HG02798 (cell line): ENCODE measurements around the gene GABRE.

Experiments
- ATAC-seq: cut with Tn5 transposase; IDR thresholded peaks from one replicate; pipeline ENCODE4 v1.9.1; 2021; ENCODE audit warnings: mild to moderate bottlenecking; ENCODE audit not compliant: unreplicated experiment, poor library complexity

GABRE gene, protein sequence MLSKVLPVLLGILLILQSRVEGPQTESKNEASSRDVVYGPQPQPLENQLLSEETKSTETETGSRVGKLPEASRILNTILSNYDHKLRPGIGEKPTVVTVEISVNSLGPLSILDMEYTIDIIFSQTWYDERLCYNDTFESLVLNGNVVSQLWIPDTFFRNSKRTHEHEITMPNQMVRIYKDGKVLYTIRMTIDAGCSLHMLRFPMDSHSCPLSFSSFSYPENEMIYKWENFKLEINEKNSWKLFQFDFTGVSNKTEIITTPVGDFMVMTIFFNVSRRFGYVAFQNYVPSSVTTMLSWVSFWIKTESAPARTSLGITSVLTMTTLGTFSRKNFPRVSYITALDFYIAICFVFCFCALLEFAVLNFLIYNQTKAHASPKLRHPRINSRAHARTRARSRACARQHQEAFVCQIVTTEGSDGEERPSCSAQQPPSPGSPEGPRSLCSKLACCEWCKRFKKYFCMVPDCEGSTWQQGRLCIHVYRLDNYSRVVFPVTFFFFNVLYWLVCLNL

DNA sequence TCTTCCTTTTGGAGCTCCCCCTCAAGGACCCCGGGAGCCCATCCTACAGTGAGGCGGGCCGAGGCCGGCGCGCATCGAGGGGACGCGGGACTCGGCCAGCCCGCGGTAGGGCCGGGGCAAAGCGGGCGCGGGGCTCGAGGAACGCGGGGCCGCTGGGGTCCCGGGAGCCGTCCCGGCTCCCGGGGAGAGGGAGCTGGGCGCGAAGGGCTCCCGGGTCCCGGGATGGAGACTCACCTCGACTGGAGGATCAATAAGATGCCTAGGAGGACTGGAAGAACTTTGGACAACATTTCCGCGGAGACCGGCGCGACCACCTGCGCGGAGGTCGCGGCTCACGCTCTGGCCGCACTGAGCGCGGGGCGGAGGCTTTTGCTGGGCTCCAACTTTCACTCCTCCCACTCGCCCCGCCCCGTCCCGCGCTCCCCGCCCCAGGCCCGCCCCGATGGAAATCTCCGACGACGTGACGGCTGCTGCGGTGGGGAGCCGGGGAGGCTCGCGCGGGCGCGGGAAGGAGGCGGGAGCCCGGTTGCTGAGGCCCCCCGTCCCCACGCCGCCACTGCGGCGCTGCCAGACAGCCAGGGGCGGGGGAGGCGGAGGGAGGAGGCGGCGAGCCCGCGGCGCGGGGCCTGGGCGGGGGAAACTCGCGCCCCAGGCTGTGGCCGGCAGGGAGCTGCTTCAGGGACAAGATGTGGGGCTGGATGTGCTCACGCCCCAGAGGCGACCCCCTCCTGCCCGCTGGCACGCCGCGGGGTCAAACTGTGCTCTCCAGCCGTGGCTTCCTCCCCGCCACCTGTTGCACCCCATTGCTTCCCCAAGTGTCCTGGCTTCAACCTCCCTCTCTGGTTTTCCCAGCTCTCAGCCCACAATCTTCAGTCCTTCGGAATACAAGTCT lies at the start of gene GABRE:
Gene GABRE (minus strand): TSS at position 341 of the 892 bp plus-strand sequence. CDS start 51 bp downstream, at position 290.
- no peak for ATAC-seq

DNA sequence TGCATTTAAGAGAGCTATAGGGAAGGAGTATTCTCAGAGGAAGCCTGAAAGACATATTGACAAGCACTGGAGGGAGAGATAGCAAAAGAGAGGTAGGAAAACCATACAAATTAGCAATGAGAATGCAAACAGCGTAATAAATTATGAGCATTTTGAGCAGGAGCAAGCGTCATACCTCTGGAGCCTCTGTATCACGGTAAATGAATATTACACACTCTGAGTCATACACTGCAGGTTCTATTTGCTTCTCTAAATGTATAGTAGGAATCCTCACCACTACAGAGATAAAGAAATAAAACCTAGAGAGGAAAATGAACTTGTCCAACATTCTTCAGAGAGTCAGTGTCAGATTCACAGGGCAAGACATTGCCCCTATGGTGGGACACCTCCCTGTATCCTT lies 46.4 kb upstream of the GABRE start:
- no peak for ATAC-seq

DNA sequence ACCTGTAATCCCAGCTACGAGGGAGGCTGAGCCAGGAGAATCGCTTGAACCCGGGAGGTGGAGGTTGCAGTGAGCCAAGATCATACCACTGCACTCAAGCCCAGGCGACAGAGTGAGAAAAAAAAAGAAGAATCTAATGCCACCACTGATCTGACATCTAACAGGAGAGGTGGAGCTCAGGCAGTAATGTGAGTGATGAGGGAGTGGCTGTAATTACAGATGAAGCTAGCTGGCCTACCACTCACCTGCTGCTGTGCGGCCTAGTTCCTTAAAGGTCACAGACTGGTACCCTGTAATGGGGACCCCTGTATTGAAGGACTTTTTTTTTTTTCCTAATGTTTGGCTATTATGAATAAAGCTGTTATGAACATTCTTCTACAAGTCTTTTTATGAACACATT lies 25.3 kb upstream of the GABRE start:
- no peak for ATAC-seq

DNA sequence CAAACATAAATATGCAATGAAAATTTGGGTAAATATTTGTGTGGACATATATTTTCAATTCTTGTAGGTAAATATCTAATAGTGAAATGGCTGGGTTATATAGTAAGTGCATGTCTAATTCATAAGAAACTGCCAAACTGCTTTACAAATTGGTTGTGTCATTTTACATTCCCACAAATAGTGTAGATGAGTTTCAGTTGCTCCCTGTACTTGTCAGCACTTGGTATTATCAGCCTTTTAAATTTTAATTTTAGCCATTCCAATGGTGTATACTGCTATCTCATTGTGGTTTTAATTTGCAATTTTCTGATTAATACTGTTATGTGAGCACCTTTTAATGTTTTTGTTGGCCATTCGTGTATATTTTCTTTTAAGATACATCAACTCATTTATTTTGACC lies 23.1 kb upstream of the GABRE start:
- ATAC-seq = no peak

DNA sequence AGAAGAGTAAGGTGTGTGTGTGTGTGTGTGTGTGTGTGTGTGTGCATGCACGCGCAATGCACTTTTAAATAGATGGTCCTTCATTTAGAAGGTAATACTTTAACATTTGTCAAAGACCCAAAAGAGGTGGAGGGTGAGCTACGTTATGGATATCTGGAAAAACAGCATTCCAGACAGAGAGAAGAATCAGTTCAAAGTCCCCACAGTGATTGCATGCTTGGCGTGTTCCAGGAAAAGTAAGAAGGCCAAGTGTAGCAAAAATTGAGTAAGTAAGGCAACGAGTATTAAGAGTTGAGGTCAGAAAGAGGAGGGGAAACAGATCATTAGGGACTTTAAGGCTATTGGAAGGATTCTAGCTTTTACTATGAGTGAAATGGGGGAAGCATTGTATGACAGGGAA lies 21.9 kb upstream of the GABRE start:
- ATAC-seq = no peak

DNA sequence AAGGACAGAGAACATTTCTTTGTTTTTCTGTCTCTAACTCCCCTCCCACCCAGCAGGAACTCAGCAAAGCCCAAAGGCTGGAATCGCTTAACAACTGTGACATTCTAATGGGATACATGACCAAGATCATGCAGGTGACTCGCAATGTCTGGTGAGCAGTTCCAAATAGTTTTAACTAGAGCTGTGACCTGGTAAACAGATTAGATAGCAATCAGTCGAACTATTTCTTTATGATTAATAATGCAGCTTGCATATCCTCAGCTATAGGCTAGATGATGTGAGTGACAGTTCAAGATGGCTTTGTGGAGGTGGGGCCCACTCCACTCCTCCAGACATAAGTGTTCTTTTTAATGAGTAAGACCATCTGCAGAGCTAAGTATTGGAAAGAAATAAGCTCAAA lies 20.0 kb upstream of the GABRE start:
- no peak for ATAC-seq

DNA sequence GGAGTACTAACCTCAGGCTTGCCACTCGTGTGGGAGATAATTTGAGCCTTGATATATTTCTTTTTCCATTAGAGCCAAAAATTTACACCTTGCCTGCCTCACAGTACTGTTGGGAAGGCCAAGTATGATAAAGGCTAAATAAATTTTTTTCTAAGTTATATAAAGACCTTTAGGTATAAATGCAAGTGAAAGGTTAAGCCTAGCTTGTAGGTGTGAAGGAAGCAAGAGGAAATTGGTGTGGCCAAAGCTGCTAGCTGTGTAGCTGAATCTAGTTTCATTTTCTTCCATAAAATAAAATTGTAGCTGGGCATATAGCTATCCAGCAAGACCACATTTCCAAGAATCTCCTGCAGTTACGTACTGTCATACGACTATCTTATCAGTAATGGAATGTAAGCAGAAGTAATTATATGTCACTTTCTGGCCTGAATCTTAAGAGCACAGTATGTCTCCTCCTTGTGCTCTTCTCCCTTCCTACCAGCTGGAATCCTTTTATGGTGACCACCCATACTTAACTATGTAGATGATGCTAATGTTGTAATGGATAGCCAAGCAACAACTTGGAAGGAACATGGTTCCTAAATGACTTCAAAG lies 14.3 kb upstream of the GABRE start:
- ATAC-seq = no peak

DNA sequence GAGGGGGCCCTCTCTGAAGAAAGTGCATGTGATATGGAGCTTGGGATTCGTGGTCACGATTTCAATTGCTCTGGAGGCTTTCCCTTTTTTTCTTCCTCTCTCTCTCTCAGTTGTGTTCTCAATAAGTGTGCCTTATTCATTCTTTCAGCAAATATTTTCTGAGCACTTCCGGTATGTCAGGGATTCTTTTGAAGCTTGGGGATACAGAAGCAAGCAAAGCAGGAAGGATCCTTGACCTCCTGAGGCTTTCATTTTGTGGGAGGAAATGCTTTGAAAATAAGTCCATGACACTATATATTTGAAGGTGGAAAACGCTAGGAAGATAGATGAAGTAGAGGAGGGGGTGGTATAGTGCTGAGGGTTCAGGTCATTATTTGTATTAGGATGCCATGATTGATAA lies 12.6 kb upstream of the GABRE start:
- ATAC-seq = no peak

DNA sequence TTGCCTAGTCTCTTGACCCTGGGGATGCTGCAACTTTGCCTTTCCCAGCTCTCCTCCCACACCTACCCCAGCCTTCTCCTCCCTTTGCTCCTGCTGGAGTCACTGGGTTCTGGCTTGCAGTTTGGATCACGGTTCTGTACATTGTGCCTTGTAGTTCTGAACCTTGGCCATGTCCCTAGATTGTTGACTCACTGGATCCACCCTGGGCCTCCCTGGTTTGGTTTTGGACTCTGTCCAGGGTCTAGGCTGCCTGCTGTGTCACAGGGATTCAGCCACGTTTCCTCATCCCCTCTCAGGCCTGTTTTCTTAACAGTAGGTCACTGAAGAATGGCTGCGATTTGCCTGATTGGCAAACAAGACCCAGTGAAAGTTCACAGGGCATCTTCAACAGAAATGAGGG lies 11.5 kb upstream of the GABRE start:
- ATAC-seq = no peak

DNA sequence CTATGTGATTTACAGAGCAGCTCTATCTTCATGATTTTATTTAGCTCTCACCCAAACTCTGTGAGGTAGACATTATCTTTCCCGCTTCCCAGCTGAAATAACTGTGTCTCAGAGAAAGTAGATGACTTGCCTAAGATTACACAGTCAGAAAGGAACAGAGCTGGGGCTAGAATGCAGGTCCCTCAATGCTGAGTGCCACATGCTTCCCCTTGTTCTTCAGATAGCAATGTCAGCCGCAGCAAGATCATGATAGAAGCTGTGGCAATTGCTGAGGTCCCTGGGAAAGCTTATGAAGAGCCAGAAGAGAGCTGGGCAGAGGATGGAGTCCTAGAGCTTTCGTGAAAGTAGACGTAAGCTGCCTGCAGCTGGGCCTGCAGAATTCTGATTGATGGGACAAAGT lies 11.1 kb upstream of the GABRE start:
- no peak for ATAC-seq

DNA sequence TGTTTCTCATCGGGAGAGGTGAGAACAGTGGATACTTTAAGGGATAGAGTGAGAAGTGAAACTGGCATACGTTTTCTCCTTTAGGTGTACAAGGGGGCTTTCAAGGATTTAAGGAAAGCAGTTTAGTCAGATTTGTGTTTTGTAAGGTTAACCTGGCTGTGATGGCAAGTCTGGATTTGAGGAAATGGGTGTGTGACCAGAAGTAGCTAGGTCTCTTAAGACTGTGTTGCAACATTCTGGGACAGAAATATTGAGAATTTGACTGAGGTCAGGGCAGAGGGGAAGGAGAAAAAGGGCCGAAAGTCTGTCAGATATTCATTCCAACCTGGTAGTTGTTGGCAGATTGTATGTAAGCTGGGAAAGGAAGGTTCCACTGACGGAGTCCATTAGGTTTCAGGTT lies 10.4 kb upstream of the GABRE start:
- no peak for ATAC-seq

DNA sequence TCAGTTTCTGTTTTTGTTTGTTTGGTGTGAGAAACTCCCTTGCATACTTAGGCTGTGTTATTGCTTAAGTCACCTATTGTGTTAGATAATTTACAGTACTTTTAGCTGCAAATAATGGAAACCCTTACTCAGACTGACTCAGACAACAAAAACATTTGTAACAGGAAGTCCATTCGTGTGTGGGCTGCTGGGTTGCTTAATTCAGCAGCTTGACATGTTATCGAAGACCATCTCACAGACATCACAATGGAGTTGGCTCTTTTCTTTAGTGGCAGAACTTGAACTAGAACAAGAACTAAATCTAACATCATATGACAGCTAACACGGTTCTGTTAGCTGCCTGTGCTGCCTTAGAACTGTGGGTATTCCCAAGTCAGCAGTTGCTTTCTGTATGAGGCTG lies 9.9 kb upstream of the GABRE start:
- ATAC-seq = no peak

DNA sequence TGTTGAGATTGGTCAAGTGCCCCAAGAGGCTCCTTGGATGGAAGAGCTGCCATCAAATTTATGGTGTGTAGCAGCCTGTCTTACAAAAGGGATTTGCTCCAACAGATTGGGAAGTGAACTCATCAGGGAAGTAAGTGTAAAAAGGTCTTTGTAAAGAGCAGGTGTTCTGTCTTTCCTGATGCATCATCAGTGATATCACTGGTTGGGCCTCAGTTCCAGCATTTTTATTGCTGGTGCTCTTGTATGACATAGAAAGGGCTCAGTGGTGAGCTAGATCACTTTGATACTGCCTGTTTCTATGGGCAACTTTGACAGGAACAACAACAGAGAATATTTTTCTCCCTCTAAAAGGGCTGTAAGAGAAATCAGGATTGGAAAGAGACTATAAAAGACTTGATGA lies 8.7 kb upstream of the GABRE start:
- no peak for ATAC-seq

DNA sequence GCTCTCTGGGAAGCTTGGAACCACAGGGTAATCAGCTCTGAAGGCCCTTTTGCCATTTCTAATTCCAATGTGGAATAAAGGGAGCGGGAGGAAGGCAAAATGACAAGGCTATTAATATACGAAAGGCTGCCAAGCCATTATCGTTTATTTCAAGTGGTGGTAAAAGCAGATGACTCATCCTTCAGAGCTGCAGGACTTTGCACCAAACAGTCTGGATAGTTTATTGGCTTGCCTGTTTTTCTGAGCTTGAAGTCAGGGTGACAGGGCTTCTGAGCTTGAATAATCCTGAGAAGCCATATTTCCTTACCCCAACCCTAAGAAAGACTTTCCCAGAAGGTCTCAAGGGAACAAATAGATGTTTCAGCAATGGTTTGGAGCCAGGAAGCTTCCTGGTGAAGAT lies 7.7 kb upstream of the GABRE start:
- no peak for ATAC-seq

DNA sequence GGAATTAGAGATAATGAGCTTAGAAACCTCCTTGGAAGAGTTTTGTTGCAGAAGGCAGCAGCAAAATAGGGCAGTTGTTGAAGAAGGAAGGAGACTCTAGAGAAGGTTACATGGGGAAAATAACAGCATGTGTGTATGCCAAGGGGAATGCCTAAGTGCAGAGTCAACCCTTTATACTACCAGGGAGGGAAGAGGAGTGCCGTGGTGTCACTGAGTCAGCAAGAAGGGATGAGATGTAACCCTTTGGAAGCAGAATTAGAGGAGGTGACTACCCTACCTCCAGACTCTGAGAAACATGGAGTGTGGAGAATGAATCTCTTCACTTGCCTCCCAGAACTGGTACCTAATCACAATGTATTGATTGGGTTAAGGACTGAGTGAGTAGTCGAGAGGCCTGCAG lies 6.7 kb upstream of the GABRE start:
- no peak for ATAC-seq

DNA sequence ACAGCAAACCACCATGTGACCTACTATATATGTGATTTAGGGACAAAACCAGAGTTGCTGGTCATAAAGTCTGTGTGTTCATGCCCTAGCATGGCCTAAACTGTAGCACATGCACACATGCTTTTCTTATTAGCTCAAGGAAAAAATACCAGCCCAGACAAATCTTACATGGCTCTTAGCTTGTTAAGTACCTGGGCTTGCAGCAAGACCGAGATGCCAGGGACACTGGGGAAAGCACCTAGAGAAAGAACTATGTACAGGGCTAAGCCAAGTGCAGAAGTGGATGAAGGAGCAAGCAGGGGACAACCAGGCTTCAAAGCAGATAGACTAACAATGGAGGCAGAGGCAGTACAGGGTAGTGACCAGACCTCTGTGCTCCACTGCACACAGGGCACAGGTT lies 3.4 kb upstream of the GABRE start:
- ATAC-seq = no peak

DNA sequence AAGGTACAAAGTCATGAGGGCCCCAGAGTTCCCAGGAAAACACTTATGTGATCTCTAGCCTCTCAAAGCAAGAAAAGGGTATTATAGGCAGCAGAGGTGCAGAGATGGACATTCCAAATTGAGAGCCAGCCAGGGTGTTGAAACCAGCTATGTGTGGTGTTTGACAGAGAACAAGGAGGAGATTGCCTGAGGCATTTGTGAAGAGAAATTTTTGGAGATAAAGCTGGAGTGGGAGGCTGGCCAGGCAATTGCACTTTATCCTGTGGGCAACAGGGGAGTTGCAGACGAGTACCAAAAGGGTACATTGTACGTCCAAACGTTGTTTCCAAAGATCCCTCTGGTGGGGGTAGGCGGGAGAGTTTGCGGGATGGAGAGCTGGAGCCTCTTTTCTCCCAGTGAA lies 2.5 kb upstream of the GABRE start:
- ATAC-seq = no peak

DNA sequence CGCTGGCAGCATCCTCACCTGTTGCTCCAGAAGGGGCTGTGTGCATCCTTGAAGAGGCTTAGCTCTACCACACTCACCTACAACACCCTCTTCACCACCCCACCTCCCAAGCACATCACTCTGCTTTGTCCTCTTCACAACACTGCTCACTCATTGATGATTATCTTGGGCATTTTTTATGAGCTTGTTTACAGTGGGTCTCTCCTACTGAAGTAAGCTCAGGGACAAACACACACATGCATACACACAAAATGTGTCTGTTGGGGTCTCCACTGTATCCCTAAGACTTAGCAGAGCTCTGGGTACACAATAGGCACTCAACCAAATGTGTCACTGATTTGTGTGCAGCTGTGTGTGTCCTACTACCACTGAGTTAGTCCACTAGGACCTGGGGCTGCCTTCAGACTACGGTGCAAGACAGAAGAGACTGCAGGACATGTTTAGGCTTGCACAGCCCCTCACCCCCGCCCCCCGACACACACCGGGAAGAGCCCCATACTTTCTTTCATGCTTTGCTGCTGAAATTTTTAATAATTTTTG lies 1.3 kb upstream of the GABRE start:
- ATAC-seq = no peak

DNA sequence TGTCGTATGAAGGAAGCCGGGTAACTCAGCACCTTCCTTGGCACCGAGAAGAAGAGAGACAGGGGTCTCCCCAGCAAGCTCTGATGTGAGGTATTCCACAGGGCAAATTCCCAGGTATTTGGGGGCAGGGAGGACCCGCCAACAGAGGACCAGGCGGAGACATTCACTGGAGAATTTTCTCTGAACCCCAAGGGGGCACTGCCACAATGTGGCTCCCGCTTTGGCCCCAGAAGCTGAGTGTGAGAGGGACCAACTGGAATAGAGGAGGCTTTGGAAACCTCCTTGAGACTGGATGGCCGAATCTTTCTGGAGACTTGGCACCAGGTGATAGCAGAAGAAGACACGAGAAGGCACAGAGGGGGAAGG lies 735 bp upstream of the GABRE start:
- no peak for ATAC-seq

DNA sequence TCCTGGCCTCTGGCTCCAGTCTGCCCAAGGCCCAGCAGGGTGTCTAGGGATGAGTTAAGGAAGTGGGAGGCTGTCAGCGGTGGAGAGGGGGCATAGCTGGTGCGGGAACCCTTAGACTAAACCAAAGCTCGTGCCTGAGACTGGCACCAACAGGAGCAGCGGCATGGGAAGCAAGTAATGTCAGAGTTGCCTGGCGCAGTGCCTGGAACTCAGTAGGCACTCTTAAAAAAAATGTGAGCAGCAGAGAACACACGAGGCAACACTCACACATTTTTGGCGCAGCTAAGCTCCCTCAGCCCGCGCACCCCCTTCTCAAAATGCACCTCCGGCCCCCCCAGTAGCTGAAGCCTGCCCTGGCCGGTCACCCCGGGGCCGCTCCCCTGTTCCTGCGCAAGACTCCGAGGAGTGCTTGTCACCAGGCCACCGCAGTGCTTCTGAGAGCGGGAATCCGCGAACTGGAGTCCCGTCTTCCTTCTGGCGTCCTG lies 583 bp downstream of the GABRE start:
- ATAC-seq = no peak
